ENCODE data around the gene MAGI1. TPM values are rescaled to one million over a fixed set of nuclear protein-coding genes. Genes with fewer than 3 reads are reported as not detected.

MAGI1 gene
- total RNA-seq, 1 experiment from 2014 or later = 38.6 TPM

- TF ChIP-seq REST (IDR thresholded peaks at IDR 0.05; ENCODE audit: low read depth) (no peak), CEBPB (IDR thresholded peaks at IDR 0.05; ENCODE audit: low read depth) (no peak)
Observed at GRCh38 chr3:65706776-65707568, 331.7 kb downstream of the MAGI1 start (continued).

GRCh38 chr3:65706301-65706700, 332.4 kb downstream of the MAGI1 start:
- no peak overlapping the region for H3K27ac ChIP-seq (ENCODE audit: low read depth, low read length)
- CTCF ChIA-PET = no interaction called here
- DNase-seq (ENCODE audit: low read depth, low spot score) (no peak), ATAC-seq (no peak)
- peaks cover 9% of the 10 kb centered on the region; the same call in 1 of the 2 replicates for H4K20me1 ChIP-seq (ENCODE audit: insufficient read depth)
- H3K4me2 ChIP-seq (ENCODE audit: low read length) = no peak overlapping the region
- no peak overlapping the region for H3K9ac ChIP-seq (ENCODE audit: low read length)
- POLR2A ChIA-PET = no interaction called here
- H3K79me2 ChIP-seq (ENCODE audit: insufficient read depth, low read length) = no peaks in the 10 kb centered on the region
- no peak for TF ChIP-seq YY1 (IDR thresholded peaks at IDR 0.05; ENCODE audit: extremely low read depth, insufficient replicate concordance, low read depth, low read length)
- H3K4me3 ChIP-seq (replicated peaks in 1 of 2; ENCODE audit: low read depth in 1 of 2, low read length in 2 of 2) = no peak overlapping the region
- no peaks in the 10 kb centered on the region for H3K9me2 ChIP-seq (ENCODE audit: insufficient read depth)
- no peaks in the 10 kb centered on the region for H3K27me3 ChIP-seq (ENCODE audit: insufficient read depth, low read length)
- no TSS peak for BruUV-seq (replicated peaks)
- H2AFZ ChIP-seq (ENCODE audit: low read depth, low read length, poor library complexity, severe bottlenecking) = no peak overlapping the region
- no peaks in the 10 kb centered on the region for H3K36me3 ChIP-seq (ENCODE audit: control insufficient read depth in 1 of 2, insufficient read depth in 2 of 2, low read length in 2 of 2)
- RAD21 ChIA-PET (ENCODE audit: low non-redundant PET in 1 of 2, low total read pairs in 2 of 2, uncharacterized antibody in 2 of 2, unreplicated experiment in 2 of 2) = no interaction called here
- intact Hi-C loops (cut with micrococcal nuclease) = no loop called here
- no peaks in the 10 kb centered on the region for H3K9me3 ChIP-seq (ENCODE audit: control insufficient read depth in 1 of 2, insufficient read depth in 1 of 2, low read depth in 1 of 2, low read length in 2 of 2)
- no peaks in the 10 kb centered on the region for H3K4me1 ChIP-seq (ENCODE audit: control insufficient read depth in 1 of 2, insufficient read depth in 2 of 2, low read length in 2 of 2)
